Fibroblast of villous mesenchyme (primary cell): ENCODE data around the gene SLC25A33. TPM values are rescaled to one million over a fixed set of nuclear protein-coding genes. Genes with fewer than 3 reads are reported as not detected.
"Not testable (repeated sequence)": the region's sequence is repeated elsewhere in the genome, so short reads cannot be mapped to it uniquely, and the experiment has no call there.

ENCODE experiments used
- DNase-seq: peaks from one replicate; pipeline ENCODE4 v3.0.0-alpha.2; 2010; ENCODE audit warnings: low read depth
- H3K4me3 ChIP-seq: 2 replicates; pipeline ENCODE4 v1.5.1; 2011; ENCODE audit warnings: low read depth, mild to moderate bottlenecking, low read length
- total RNA-seq: library from RNA; depleted of rRNA; stranded (reverse); fragments of >200 nt; gene quantifications from 2 replicates; pipeline ENCODE4 v1.2.3, GENCODE V29; 2012
- TF ChIP-seq, protein P1 (sequence below): IDR thresholded peaks from 2 replicates; pipeline ENCODE4 v1.5.1; 2012; ENCODE audit warnings: low read depth, mild to moderate bottlenecking, low read length; ENCODE audit not compliant: insufficient read depth

The SLC25A33 gene
- total RNA-seq, 1 donor: 6.5 TPM

DNA sequence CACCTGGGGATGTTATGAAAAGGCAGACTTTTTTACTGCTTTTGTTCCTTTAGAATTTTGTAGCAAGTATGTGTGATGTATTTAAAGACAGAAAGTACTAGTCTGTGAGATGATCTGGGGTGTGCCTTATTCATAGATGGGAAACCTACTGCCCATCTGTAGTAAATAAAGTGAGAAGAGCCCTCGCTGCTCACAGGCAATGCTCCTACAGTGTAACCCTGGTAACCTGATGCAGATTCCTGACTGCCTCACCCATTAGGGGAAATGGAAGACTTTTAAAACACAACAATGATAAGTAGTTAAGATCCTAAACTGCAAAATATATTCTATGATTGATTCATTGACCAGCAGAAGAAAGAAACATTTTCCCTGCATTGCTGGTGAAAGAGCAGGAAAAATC is 30.0 kb downstream of the SLC25A33 start:
- TF ChIP-seq, protein P1, sequence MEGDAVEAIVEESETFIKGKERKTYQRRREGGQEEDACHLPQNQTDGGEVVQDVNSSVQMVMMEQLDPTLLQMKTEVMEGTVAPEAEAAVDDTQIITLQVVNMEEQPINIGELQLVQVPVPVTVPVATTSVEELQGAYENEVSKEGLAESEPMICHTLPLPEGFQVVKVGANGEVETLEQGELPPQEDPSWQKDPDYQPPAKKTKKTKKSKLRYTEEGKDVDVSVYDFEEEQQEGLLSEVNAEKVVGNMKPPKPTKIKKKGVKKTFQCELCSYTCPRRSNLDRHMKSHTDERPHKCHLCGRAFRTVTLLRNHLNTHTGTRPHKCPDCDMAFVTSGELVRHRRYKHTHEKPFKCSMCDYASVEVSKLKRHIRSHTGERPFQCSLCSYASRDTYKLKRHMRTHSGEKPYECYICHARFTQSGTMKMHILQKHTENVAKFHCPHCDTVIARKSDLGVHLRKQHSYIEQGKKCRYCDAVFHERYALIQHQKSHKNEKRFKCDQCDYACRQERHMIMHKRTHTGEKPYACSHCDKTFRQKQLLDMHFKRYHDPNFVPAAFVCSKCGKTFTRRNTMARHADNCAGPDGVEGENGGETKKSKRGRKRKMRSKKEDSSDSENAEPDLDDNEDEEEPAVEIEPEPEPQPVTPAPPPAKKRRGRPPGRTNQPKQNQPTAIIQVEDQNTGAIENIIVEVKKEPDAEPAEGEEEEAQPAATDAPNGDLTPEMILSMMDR: no peak
- no peak overlapping the region for H3K4me3 ChIP-seq
- no peak for DNase-seq

- not testable (repeated sequence) for DNase-seq, H3K4me3 ChIP-seq
Observed at GRCh38 chr1:9570886-9571529, 31.7 kb downstream of the SLC25A33 start.

DNA sequence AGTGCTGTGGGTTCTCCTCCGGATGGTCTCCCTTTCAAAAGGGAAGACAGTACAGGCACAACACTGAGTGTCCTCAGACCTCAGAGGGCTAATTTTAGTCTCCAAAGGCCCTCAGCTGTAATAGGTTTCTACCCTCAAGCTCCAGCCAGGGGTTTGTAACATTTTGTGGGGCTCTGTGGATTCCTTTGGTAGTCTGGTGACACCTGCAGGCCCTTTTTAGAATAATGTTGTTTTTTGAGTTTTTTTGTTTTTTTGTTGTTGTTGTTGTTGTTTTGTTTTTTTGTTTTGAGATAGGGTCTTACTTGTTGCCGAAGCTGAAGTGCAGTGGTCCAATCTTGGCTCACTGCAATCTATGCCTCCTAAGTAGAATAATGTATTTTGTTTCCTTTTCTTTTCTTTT is 34.5 kb downstream of the SLC25A33 start:
- peak; percentile 43 for DNase-seq
- no peak overlapping the region for H3K4me3 ChIP-seq
- TF ChIP-seq, protein P1: peak; percentile 51

GRCh38 chr1:9575486-9575885 is 36.2 kb downstream of the SLC25A33 start:
- DNase-seq: no peak
- TF ChIP-seq, protein P1: no peak
- H3K4me3 ChIP-seq: no peak overlapping the region

- TF ChIP-seq, protein P1: no peak
- DNase-seq: no peak
- H3K4me3 ChIP-seq: no peak overlapping the region
Observed at GRCh38 chr1:9576903-9577302, 37.6 kb downstream of the SLC25A33 start.

DNA sequence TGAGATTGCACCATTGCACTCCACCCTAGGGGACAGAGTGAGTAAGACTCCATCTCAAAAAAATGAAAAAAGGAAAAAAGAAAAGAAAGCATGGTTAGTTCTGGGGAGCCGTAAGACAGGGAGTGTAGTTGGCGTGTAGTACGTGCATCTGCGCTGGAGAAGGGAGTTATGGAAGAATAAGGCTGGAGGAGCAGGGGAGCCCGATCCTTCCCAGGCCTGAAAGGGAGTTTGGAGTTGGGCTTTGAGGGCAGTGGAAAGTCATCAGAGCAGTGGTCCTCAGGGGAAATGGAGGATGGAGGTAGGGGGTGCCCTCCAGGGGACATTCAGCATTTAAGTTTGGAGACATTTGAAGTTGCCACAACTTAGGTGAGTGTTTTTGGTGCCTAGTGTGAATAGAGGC is 38.2 kb downstream of the SLC25A33 start:
- H3K4me3 ChIP-seq: no peak overlapping the region
- TF ChIP-seq, protein P1: no peak
- no peak for DNase-seq

GRCh38 chr1:9580942-9581341 is 41.7 kb downstream of the SLC25A33 start:
- DNase-seq: no peak
- TF ChIP-seq, protein P1: no peak
- no peak overlapping the region for H3K4me3 ChIP-seq
